Keratinocyte (primary cell): Measurements from ENCODE around the gene SMAP1. TPM values are rescaled to one million over a fixed set of nuclear protein-coding genes. Genes with fewer than 3 reads are reported as not detected.
A peak's percentile ranks its signal among the peaks of the same experiment; 100 is the strongest.

Source experiments
- DNase-seq: peaks from one replicate; pipeline ENCODE4 v3.0.0-alpha.2; 2011; ENCODE audit warnings: low read depth, missing footprints, low spot score
- FAIRE-seq: peaks from 2 replicates; lab custom pipeline; 2011; peaks lifted over from hg19 to GRCh38; lab: Jason Lieb, UNC
- H2AFZ ChIP-seq: 2 replicates; pipeline ENCODE4 v1.6.0; 2012; ENCODE audit warnings: low read length, control low read depth, inconsistent platforms; ENCODE audit not compliant: control insufficient read depth
- H3K27ac ChIP-seq: 2 replicates; pipeline ENCODE4 v1.5.1; 2011; ENCODE audit warnings: low read length; ENCODE audit not compliant: control insufficient read depth, insufficient read depth
- H3K27me3 ChIP-seq: 3 replicates; pipeline ENCODE4 v1.6.0; 2011; ENCODE audit warnings: low read length; ENCODE audit not compliant: control insufficient read depth, insufficient read depth; ENCODE audit errors: extremely low read depth
- H3K36me3 ChIP-seq, 2 experiments: 2 replicates in 1 of 2; 3 replicates in 1 of 2; pipeline ENCODE4 v1.5.1; 2011; ENCODE audit warnings: low read length in 2 of 2, mild to moderate bottlenecking in 1 of 2; ENCODE audit not compliant: control insufficient read depth in 2 of 2, insufficient read depth in 2 of 2; ENCODE audit errors: extremely low read depth in 1 of 2
- H3K4me1 ChIP-seq: 3 replicates; pipeline ENCODE4 v1.5.1; 2011; ENCODE audit warnings: low read length; ENCODE audit not compliant: control insufficient read depth, insufficient read depth; ENCODE audit errors: extremely low read depth
- H3K4me2 ChIP-seq: 3 replicates; pipeline ENCODE4 v1.6.0; 2011; ENCODE audit warnings: low read depth, low read length; ENCODE audit not compliant: control insufficient read depth, insufficient read depth; ENCODE audit errors: extremely low read depth
- H3K4me3 ChIP-seq, 3 experiments: fragments of 200-600 bp in 1 of 3; sonication (generic) in 1 of 3; 2 replicates in 2 of 3; 3 replicates in 1 of 3; pipeline ENCODE4 v1.5.1; 2011 to 2016; ENCODE audit warnings: low read length in 3 of 3, mild to moderate bottlenecking in 3 of 3, control low read depth in 2 of 3, inconsistent platforms in 1 of 3, low read depth in 1 of 3, mixed read lengths in 1 of 3, mixed run types in 1 of 3, moderate library complexity in 1 of 3; ENCODE audit not compliant: control insufficient read depth in 2 of 3, insufficient read depth in 2 of 3; ENCODE audit errors: extremely low read depth in 1 of 3
- H3K79me2 ChIP-seq: 2 replicates; pipeline ENCODE4 v1.6.0; 2012; ENCODE audit warnings: low read length; ENCODE audit not compliant: control insufficient read depth, insufficient read depth
- H3K9ac ChIP-seq: 3 replicates; pipeline ENCODE4 v1.6.0; 2011; ENCODE audit warnings: low read length; ENCODE audit not compliant: control insufficient read depth, insufficient read depth; ENCODE audit errors: extremely low read depth
- H3K9me1 ChIP-seq: 3 replicates; pipeline ENCODE4 v1.6.0; 2011; ENCODE audit warnings: low read length; ENCODE audit not compliant: control insufficient read depth, insufficient read depth; ENCODE audit errors: extremely low read depth
- H3K9me3 ChIP-seq: 2 replicates; pipeline ENCODE4 v1.5.1; 2012; ENCODE audit warnings: low read depth, low read length; ENCODE audit not compliant: control insufficient read depth
- H4K20me1 ChIP-seq: 3 replicates; pipeline ENCODE4 v1.6.0; 2011; ENCODE audit warnings: low read length; ENCODE audit not compliant: control insufficient read depth, insufficient read depth; ENCODE audit errors: extremely low read depth
- EZH2 ChIP-seq: IDR thresholded peaks from one replicate; pipeline ENCODE4 v1.6.1; 2012; ENCODE audit warnings: inconsistent platforms, mild to moderate bottlenecking, low read length, moderate library complexity
- dilution Hi-C: fragments of 300-500 bp; cut with MboI; formaldehyde crosslinking; loops from one replicate; pipeline ENCODE4 v1.7.0; 2020; ENCODE audit warnings: low sequenced_read_pairs; ENCODE audit not compliant: extremely low pct_ligation_motif_present
- polyA plus RNA-seq, 5 experiments: library from polyadenylated mRNA; depleted of rRNA in 3 of 5; stranded (reverse) in 3 of 5; stranded (forward) in 1 of 5; unstranded in 1 of 5; fragments of >200 nt; gene quantifications; 1 replicate in 1 of 5; 2 replicates in 3 of 5; 3 replicates in 1 of 5; pipeline versions ENCODE4 v1.2.1 to v1.2.3, GENCODE V29; 2011 to 2012; ENCODE audit warnings: missing spikeins in 2 of 5, low read depth in 1 of 5, low replicate concordance in 1 of 5
- TF ChIP-seq, protein P1 (sequence below), 3 experiments: IDR thresholded peaks in 1 of 3; conservative IDR thresholded peaks in 1 of 3; optimal IDR thresholded peaks in 1 of 3; 2 replicates in 2 of 3; 3 replicates in 1 of 3; pipeline versions ENCODE3 to v1.5.1; 2011; ENCODE audit warnings: low read length in 3 of 3, mild to moderate bottlenecking in 3 of 3, moderate library complexity in 2 of 3, control low read depth in 1 of 3, inconsistent platforms in 1 of 3; ENCODE audit not compliant: insufficient read depth in 2 of 3; ENCODE audit errors: extremely low read depth in 1 of 3

The SMAP1 gene
- polyA plus RNA-seq, 1 donor (not counting 4 experiments of a cell fraction or from before 2014, with no cell fraction given) = 16.5 TPM

- Histone ChIP-seq H3K79me2 (peaks cover 9% of the 10 kb centered on the region), H3K9me3 (no peaks in the 10 kb centered on the region), H3K4me1 (peaks cover 15% of the 10 kb centered on the region), H4K20me1 (no peaks in the 10 kb centered on the region), H2AFZ (peak overlapping the region; percentile 99), H3K36me3 (no peaks in the 10 kb centered on the region), H3K4me3 (peak overlapping the region; percentile 68 to 96 (median 75)), H3K27ac (peak overlapping the region; percentile 17), H3K4me2 (peak overlapping the region; percentile 98), H3K9ac (peak overlapping the region; percentile 83), H3K27me3 (peaks cover 4% of the 10 kb centered on the region), H3K9me1 (no peaks in the 10 kb centered on the region)
- DNase-seq (no peak), FAIRE-seq (peak; percentile 9)
- dilution Hi-C loops = no loop called here
- TF ChIP-seq EZH2 = no peak
Measured at GRCh38 chr6:70667256-70667710, 400 bp upstream of the SMAP1 start.

DNA sequence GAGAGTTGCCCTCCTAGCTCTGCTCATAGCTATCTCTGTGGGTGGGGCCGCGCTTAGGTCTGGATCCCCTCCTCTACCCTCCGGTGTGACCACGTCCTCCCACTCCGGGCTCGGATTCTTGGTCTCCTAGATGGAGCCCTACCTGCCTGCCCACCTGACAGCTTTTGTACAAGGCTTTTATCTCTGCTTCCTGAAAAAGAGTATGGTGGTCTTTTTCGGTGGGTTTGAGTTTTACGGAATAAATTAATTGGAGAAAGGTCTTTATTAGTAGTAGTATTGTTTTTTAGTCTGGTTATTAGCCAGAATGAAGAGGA is 773 bp downstream of the SMAP1 start:
- Histone ChIP-seq H4K20me1 (no peaks in the 10 kb centered on the region), H2AFZ (peak overlapping the region; percentile 99), H3K4me3 (peak overlapping the region; percentile 68 to 96 (median 75)), H3K27ac (peak overlapping the region; percentile 66), H3K9me3 (no peaks in the 10 kb centered on the region), H3K36me3 (no peaks in the 10 kb centered on the region), H3K9me1 (no peaks in the 10 kb centered on the region), H3K4me2 (peak overlapping the region; percentile 98), H3K9ac (peak overlapping the region; percentile 83), H3K4me1 (peaks cover 15% of the 10 kb centered on the region), H3K27me3 (no peaks in the 10 kb centered on the region), H3K79me2 (peaks cover 11% of the 10 kb centered on the region)
- TF ChIP-seq, protein P1, sequence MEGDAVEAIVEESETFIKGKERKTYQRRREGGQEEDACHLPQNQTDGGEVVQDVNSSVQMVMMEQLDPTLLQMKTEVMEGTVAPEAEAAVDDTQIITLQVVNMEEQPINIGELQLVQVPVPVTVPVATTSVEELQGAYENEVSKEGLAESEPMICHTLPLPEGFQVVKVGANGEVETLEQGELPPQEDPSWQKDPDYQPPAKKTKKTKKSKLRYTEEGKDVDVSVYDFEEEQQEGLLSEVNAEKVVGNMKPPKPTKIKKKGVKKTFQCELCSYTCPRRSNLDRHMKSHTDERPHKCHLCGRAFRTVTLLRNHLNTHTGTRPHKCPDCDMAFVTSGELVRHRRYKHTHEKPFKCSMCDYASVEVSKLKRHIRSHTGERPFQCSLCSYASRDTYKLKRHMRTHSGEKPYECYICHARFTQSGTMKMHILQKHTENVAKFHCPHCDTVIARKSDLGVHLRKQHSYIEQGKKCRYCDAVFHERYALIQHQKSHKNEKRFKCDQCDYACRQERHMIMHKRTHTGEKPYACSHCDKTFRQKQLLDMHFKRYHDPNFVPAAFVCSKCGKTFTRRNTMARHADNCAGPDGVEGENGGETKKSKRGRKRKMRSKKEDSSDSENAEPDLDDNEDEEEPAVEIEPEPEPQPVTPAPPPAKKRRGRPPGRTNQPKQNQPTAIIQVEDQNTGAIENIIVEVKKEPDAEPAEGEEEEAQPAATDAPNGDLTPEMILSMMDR (optimal IDR thresholded peaks at IDR 0.05 in 1 of 3, IDR thresholded peaks at IDR 0.05 in 1 of 3, conservative IDR thresholded peaks at IDR 0.05 in 1 of 3; ENCODE audit: extremely low read depth in 1 of 3, insufficient read depth in 2 of 3, low read length in 3 of 3) = no peak
- no peak for TF ChIP-seq EZH2
- FAIRE-seq (no peak), DNase-seq (no peak)
- dilution Hi-C loops = no loop called here

- H3K27ac ChIP-seq = no peak overlapping the region
- no peak for FAIRE-seq
- H3K27me3 ChIP-seq = no peaks in the 10 kb centered on the region
- peaks cover 15% of the 10 kb centered on the region for H3K4me1 ChIP-seq
- dilution Hi-C loops = no loop called here
- no peaks in the 10 kb centered on the region for H3K9me3 ChIP-seq
- H2AFZ ChIP-seq = no peak overlapping the region
- peak overlapping the region; percentile 98 for H3K4me2 ChIP-seq
- no peak overlapping the region for H3K9ac ChIP-seq
- H3K9me1 ChIP-seq = no peaks in the 10 kb centered on the region
- no peak for TF ChIP-seq EZH2
- TF ChIP-seq, protein P1 (optimal IDR thresholded peaks at IDR 0.05 in 1 of 3, IDR thresholded peaks at IDR 0.05 in 1 of 3, conservative IDR thresholded peaks at IDR 0.05 in 1 of 3; ENCODE audit: extremely low read depth in 1 of 3, insufficient read depth in 2 of 3, low read length in 3 of 3) = no peak
- peaks cover 13% of the 10 kb centered on the region for H3K79me2 ChIP-seq
- H4K20me1 ChIP-seq = no peaks in the 10 kb centered on the region
- H3K4me3 ChIP-seq = peak overlapping the region; percentile 68 to 96 (median 75)
- no peak for DNase-seq
- no peaks in the 10 kb centered on the region for H3K36me3 ChIP-seq
Measured at GRCh38 chr6:70669133-70669532, 1.4 kb downstream of the SMAP1 start.
